Cardiac fibroblast (primary cell): ENCODE results near the gene TCIRG1.
"Not testable (repeated sequence)": the region's sequence is repeated elsewhere in the genome, so short reads cannot be mapped to it uniquely, and the experiment has no call there.

ENCODE experiments used
- DNase-seq, 2 donors: peaks; one replicate each; pipeline versions ENCODE4 v3.0.0 to v3.0.0-alpha.2; 2010; ENCODE audit warnings: low read depth in 2 of 2
- H3K4me3 ChIP-seq, 2 donors: replicated peaks in 1 of 2; 1 replicate in 1 of 2; 2 replicates in 1 of 2; pipeline ENCODE4 v1.5.1; 2011; ENCODE audit warnings: low read depth in 2 of 2, low read length in 2 of 2, mild to moderate bottlenecking in 2 of 2, moderate library complexity in 1 of 2
- CTCF ChIP-seq: IDR thresholded peaks from one replicate; pipeline ENCODE4 v1.5.1; 2011; ENCODE audit warnings: low read depth, mild to moderate bottlenecking, low read length, inconsistent platforms

TCIRG1 gene

GRCh38 chr11:68038718-68039525 is at the start of gene TCIRG1:
TCIRG1 (plus strand) TSS chr11:68039025; CDS start chr11:68041272, 2,247 bp downstream.
- peak; percentile 78 to 89 for DNase-seq
- TF ChIP-seq CTCF = no peak
- H3K4me3 ChIP-seq = peak within 1 kb of the TSS; percentile 77 to 80

- not testable (repeated sequence) for DNase-seq, H3K4me3 ChIP-seq
Measured at GRCh38 chr11:67990546-67991346, 48.1 kb upstream of the TCIRG1 start.

GRCh38 chr11:67991347-67992121 is 47.3 kb upstream of the TCIRG1 start:
- not testable (repeated sequence) for H3K4me3 ChIP-seq, DNase-seq

GRCh38 chr11:67993821-67994220 is 45.0 kb upstream of the TCIRG1 start:
- peak in 1 of 2 donors; percentile 20 for DNase-seq
- not testable (repeated sequence) for H3K4me3 ChIP-seq
- peak; percentile 50 for TF ChIP-seq CTCF

GRCh38 chr11:67994387-67994786 is 44.4 kb upstream of the TCIRG1 start:
- not testable (repeated sequence) for H3K4me3 ChIP-seq, DNase-seq

- not testable (repeated sequence) for DNase-seq, H3K4me3 ChIP-seq
Measured at GRCh38 chr11:67995129-67995528, 43.7 kb upstream of the TCIRG1 start.

GRCh38 chr11:67995579-67995978 is 43.2 kb upstream of the TCIRG1 start:
- not testable (repeated sequence) for DNase-seq, H3K4me3 ChIP-seq

GRCh38 chr11:67996051-67996450 is 42.8 kb upstream of the TCIRG1 start:
- no peak for DNase-seq
- no peak overlapping the region for H3K4me3 ChIP-seq
- TF ChIP-seq CTCF = no peak

- no peak for TF ChIP-seq CTCF
- H3K4me3 ChIP-seq = no peak overlapping the region
- DNase-seq = peak; percentile 36 to 58
Measured at GRCh38 chr11:67996622-67997474, 42.0 kb upstream of the TCIRG1 start.
